Right forelimb (tissue), 1 donor: Measurements from ENCODE around the gene LBH.

ENCODE experiments used
- DNase-seq: peaks from one replicate; pipeline ENCODE4 v3.0.0-alpha.2; 2018

Gene LBH

DNA sequence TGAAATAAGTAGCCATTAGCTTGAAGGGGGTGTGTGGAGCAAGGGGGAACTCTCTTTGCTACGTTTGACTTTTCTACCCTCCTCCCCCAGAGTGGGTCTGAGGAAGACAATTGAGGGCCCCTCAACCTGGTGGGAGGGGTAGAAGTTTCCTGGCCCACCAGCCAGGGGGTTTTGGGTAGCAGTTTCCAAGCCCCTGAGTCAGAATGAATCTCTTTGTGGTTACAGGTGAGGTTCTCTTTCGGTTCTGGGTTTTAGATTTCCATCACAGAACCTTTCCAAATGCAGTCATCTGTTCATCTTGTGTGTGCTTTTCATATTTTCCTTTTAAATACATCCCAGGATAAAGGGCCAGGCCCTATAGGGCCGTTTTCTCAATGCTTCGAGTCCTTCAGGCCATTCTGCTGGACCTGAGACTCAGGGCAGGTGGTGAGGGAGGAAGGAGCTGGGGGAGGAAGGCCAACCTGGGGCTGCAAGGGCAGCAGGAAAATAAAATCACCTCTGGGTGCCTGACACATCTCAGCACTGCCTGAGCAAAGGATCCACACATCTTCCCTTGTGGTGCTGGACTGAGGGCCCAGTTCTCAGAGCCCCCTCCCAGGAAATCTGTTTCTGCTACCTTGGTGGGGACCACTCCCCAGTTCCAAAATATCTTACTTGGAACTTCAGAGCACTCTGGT, 4.7 kb downstream of the LBH start:
- DNase-seq = no peak

DNA sequence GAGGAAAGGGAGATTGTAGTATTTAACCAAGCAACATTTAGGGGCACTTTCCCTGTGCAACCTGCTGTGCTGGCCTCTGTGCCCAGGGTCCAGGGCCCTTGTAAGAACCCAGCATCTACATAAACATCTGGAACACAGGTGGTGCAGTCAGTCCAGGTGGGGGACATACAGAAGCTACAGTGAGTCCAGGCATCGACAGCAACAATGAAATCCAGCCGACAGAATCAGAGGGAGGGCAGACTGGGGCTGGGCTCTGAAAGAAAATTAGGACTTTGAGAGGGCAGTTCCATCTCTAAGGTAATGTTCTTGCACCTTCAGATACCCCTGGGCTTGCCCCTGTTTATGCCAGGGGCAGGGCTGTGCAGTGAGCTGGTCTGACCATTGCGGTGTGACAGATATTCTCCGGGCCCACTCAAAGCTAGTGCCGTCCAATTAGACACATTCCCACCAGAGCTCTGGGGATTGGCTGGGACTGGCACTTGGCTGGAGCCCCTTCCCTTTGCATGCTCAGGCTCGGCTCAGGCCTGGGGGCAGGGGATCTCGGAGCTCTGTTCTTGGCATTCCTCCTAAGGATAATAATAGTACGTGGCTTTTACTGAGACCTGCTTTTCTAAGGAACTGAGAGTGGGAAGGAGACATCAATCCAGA, 5.4 kb downstream of the LBH start:
- DNase-seq = no peak

DNA sequence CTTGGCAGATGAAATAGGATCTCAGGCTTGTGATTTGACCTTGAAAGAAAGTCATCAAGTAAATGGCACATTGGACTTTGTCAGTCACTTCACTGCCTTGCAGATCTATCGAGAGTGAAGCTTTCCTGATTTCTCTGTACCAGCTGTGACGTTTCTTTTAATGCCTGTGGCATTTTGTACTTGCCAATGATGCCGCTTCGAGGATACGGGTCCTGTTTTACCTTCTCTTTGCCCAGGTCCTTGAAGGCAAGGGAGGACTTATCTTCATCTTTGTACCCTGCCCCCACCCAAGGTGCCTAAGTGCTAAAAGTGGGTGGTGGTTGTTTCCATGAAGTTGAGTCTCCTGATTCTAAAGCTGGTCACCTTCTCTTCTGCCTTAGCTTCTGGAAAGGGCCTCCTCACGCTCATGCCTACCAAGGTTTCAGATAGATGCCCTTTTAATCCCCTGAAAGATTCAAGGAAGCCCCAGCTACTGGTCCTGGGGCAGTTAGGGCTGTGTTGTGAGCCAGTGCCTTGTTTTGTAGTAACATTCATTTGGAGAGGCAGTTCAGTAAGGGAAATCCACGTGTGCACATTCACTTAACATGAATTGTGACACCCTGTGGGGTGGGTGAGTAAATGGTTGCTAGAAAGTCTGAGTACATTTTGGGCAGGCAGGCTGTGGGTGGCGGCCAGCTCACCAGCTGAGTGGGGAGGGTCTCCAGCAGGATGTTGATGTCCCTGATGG, 6.1 kb downstream of the LBH start:
- DNase-seq = no peak

DNA sequence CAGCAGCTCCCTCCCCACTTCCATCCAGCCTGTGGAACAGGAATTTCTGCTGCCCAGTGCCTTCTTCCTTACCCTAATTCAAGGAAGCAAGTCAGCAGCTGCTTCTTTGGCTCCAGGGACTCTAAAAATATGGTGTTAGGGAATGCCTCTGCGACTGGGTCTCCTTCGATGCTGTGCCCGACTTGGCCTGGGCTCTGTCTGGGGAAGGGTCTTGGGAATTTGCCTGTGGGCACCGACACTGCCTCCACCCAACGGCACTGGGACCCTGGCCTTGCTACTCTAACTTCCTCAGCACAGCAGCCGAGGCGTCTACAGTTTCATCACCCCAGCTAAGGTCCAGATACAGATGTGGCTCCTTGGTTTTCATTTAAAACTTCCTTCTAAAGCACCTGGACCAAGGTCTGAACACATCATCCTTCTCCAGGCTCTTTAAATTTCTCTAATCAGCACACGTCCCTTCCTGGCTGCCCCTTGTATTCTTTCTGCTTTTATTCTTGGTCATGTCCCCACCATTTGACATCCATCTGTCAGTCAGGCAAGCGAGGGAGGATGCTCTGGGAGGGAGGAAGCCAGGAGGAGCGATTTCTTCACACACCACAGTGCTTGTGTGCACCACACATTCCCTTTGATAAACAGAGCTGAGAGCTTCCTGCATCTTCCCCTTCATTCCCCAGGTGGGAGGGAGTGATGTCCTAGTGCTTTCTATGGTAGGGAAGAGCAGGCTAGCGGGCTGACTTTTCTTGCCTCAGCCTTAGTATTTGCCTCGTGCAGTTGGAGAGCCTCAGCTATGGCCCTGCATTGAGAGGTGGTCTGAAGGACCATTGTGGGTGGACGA, 6.8 kb downstream of the LBH start:
- no peak for DNase-seq

DNA sequence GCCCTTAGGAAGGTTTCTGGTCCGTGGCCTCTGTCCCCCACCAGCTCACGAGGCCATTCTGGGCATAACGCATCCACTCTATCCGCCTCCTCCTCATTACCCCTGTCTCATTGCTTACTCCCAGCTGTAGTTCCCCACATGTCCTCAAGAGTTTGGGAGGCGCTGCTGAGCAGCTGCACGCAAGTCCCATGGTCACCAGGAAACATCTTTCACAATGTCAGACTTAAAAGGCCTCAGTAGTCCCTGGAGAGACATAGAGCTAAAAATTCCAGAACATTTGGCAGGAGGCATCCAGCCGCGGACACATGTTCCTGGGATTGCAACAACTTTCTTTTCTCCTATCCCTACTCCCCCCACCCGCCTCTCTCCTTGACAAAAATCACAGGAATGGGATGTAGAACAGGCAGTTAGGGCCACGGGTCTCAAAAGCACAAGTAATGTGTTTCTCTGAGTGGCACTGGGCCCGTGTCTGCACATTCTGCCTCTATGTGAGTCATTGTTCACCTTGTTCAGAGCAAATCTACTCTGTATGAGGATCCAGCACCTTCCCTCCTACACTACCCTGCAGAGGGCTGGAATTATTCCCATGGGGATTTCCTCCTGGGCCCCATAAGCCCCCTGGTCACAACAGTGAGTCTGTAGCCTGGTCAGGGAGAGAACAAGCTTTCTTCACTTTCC, 8.1 kb downstream of the LBH start:
- DNase-seq = peak; percentile 65

DNA sequence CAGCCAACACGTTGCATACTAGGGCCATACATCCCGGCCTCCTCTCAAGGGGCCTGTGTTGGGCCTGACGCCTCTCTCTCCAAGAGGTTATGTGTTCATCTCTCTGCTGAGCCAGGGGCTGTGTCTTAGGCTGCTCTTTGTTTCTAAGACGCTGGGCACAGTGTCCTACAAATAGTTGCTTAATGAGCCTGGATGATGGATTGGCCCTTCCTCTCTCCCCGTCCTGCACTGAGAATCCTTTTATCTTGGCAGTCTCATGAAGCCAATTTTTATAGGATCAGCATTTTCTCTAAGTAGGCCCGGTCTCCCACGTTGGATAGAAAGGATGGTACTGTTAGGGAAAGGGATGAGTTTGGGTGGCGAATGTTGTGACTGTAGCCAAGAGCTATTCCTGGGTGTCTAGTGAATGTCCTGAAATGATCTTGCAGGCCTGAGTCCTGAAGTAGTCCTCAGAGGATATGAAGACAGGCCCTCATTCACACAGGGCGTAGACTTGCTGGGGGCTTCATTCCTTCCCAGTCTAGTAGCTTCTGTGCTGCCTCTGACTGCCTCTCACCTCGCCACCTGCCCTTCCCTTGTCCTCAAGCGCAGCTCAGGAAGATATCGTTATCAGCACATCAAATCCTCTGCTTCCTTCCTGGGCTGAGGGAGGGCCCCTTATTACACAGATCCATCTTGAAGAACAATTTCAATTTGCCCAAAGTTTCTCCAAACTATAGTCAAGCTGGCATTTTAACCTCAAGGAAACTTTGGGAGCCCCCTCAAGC, 8.8 kb downstream of the LBH start:
- DNase-seq = no peak

DNA sequence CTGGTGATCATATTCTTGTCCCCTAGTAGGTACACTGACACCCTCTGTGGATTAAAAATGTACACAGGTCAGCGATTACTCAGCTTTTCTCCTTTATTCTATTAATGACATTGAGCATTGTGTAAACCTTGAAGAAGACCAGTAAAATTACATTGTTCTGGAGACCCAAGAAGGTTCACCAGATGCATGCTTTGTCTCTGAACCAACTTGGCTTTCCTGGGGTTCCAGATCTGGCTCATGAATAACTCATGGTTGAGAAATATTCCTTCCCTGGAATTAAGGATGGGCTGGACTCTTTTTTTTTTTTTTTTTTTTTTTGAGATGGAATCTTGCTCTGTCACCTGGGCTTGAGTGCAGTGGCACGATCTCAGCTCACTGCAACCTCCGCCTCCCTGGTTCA, 11.9 kb downstream of the LBH start:
- no peak for DNase-seq

DNA sequence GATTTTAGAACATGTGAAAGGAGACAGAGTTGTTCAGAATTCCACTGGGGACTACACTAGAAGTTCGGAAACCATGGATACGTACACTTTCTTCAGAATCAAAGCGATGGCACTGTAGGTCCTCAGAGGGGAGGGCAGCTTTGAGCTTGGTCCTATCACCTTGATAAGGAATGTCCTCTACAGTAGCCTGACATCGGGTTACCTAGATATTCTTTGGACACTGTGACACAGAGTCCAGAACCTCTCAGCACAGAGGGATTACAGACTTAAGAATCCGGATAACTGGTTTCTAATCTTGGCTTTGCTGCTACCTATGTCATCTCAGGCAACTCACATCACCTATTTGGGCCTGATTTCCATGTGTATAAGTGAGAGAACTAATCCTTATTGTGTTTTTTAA, 14.0 kb downstream of the LBH start:
- DNase-seq = no peak

DNA sequence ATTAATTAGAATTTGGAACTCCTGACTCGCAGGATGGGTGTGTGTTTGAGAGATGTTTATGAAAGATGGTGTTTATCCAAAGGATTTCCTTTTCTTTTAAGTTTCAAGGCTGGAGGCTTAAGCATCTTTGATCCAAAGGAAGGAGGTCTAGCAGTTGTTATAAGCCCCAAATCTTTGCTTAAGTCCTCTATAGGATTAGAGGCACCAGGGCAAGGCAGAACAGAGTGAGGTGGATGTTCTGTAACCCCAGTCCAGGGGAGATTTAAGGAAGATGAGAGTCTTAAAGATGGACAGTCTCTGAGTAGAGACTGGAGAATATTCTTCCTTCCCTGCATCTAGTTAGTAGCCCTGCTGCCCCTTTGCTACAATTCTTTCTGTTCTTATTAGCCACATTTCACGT, 17.5 kb downstream of the LBH start:
- DNase-seq = no peak

DNA sequence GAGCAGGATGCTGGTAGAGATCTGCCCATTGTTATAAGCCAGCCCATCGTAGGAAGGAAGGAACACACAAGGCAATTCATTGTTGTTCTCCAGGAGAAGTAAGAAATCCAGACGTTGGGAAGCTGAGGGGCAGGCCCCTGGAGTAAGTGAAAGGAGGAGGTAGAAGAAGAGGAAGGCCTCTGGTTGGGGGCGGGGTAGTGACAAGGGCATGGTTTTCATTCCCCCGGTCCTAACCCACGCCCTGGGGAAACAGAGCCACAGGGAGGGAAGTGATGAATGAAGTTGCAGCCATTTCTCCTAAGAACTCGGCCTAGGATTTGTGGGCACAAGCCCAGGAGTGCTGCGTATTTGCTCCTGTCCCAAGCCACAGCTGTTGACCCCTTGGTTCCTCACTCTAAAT, 18.0 kb downstream of the LBH start:
- no peak for DNase-seq

DNA sequence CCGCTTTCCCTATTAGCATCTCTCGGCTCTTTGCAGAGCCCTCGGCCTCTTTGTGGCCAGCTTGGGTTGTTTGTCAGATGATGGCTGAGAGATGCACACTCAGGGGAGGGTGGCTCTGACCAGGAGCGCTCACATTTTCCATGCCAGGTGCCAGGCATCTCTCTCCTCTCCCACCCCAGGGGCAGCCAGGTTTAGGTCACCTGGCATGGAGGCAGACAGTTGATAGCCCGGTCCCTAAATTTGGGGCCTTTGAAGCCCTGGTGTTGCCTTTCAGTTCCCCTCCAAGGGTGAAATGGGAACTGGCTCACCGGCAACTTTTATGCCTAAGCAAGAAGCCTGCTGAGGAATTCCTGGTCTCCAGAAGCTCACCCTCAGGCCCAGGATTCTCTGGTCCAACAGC, 19.1 kb downstream of the LBH start:
- DNase-seq = no peak

DNA sequence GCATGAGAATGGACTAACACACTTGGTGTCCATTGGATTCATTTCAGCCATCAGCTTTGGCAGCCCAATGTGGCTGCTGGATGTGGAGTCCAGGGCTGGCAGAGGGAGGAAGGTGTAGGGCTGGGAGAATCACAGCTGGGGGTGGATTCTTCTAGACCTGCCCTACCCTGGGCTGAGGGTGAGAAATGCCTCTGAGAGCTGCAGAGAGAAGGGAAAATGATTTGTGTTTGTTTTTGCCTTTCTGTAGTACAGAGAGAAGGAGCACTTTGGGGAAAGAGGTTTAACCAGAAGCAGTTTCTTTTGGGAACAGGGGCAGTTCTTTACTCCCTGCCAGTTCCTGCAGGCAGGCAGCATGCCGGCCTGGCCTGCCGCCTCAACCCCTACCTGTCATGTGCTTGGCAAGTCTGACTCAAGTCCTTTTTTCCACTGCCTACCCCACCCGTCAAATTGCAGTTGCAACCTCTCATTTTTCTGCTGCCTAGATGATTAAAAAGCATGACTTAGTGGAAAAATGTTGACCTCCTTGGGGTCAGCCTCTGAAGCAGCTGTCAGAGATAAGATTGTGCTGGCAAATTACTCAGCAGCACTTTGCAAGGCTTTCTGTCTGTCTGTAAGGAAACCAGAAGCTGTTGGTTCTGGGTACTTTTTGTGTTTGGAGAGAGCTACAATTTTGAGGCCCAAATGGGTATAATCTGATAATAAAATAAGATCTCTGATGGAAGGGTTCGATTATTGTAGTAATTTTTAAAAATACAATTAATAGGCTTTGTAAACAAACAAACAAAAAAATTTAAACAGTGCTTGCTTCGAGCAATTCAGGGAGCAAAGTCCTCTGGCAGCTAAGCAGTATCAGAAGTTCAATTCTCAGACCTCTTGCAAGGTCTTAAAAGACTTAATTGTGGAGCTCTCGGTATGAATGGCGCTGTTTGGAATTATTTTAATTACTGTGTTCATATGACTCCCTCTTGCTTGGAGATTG, 21.7 kb downstream of the LBH start:
- DNase-seq = no peak

DNA sequence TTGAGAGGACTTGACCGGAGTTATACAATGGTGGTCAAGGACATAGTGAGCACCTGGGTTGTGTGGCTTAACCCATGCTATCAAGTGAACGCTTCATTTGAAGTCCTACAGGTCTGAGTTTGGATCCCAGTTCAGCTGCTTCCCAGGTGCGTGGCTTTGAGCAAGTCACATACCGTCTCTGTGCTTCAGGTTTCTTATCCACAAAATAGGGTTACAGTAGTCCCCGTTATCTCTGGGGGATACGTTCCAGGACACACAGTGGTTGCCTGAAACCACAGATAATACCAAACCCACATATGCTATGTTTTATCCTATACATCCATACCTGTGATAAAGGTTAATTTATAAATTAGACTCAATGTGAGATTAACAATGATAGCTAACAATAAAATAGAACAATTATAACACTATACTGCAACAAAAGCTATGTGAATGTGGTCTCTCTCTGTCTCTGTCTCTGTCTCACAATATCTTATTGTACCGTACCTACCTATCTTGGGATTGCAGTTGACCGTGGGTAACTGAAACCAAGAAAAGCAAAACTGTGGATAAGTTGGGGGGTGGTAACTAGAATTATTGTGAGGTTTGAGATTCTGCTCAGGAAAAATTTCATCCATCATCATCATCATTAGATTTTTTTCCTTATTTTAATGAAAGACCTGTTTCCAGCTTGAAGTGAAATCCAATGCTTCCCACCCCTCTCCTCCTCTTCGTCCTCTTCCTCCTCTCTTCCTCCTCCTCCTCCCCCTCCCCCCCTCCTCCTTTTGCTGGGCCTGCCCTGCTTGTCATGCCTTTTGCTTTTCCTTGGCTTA, 22.7 kb downstream of the LBH start:
- no peak for DNase-seq

DNA sequence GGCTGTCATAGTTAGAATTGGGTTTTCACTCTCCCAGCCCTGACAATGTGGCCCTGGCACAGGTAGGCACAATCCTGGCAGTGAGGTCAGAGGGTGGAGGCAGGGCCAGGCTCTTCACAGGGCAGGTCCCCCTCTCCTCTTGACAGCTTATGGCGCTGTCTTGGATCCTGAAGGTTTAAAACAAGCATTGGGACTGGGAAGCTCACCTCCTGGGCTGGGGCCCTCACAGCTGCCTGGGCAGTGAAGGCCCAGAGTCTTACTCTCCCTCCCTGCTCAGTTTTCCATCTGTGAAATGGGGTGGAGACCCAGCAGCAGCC, 23.3 kb downstream of the LBH start:
- no peak for DNase-seq

DNA sequence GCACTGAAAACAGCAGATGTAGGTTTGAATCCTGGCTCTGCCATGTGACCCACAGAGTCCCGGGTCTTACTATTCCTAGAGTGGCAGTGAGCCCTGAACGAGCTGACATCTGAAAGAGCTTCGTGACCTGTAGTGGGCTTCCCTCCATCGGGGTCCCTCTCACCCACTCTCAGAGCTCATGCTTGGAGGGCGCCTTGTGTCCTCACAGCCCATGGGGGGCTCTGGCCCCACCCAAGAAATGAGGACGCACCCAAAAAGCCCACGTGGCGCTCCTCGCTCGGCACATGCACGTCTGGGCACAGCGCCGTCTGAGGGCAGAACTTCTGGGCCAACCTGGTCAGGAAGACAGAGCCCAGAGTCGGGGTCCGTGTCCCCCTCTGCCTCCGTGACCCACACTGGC, 23.7 kb downstream of the LBH start:
- no peak for DNase-seq

DNA sequence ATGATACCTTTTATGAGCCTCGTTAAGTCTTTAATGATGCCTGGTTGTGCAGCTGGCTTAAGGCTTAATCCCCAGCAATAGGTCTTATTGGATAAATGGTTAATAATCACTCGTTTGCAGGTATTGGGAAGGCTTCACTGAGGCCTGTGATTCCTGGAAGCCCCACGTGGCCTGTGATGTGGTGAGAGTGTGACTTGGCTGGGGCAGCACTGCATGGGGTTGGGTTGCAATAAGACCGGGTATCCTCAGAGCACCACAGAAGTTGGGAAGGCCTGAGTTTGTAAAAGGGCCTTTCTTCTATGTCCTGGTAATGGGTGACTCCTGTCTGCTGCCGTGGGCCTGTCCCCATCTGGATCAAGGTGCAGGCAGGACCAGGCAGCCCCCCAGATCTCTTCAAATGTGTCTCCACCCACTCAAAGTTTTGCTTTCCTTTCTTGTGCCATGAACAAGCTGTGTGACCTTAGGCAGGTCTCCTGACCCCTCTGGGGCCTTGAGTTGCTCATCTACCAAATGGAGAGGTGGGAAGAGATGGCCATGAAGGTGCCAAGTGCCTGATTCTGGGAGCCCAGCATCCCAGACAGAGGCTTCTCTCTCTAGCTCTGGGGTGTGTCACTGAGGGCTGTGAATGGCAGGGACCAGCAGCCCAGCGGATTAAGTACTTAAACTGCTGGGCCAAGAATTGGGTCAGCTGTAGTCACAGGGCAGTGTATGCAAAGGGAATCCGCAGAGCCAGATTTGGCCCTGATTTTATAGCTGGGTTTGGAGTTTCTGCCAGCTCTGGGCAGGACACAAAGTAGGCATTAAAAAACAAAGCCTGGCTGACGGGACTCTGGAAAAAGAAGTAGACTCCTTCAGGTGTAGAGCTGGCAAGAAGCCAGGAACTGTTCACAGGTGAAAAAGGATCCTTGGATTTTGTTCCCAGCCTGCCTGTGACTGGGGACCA, 24.4 kb downstream of the LBH start:
- no peak for DNase-seq

DNA sequence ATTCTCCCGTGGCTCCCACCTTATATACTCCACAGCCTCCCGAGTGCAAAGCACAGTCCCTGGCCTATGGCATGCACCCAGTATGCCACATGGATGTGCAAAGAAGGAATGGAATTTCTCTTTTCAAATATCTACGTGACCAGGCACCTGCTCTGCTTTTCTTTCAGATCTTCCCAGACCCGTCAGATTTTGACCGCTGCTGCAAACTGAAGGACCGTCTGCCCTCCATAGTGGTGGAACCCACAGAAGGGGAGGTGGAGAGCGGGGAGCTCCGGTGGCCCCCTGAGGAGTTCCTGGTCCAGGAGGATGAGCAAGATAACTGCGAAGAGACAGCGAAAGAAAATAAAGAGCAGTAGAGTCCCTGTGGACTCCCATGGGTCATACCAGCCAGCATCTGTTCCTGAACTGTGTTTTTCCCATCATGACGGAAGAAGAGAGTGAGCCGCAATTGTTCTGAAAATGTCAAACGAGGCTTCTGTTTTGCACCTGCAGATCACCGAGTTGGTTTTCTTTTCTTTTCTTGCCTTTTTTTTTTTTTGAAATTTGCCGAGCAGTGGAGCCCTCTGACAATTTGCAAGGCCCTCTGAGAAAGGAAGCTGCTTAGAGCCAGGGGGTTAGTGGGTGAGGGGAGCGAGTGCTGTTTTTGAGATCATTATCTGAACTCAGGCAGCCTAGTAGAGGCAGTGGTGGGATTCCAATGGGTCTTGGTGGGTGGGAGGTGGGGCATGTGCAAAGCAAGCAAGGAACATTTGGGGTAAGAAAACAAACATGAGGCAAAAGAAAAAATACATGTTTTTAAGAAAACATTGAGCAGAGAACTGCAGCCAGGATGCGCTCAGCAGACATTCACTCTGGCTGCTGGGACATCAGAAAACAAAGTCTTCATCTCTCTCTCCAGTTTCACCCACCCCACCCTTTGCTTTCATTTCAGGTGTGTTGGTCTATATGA, 26.2 kb downstream of the LBH start:
- DNase-seq = no peak

DNA sequence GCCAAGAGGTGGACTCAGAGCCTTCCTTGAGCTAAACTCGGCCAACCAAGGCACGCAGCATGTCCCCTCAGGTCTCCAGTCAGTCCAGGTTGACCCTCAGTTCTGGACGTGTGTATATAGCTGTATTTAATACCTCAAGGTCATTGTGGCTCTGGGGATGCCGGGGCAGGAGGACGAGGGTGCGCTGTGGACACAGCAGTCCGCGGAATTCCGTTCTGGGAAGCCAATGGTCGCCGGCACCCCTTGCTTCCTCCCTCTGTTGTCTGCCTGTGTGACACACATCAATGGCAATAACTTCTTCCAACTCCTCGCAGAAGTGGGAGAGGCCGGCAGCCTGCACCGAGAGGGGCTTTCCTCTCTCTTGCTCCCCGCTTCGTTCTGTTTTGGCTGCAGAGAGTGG, 27.7 kb downstream of the LBH start:
- DNase-seq = no peak
